DOHH2 (cell line): Measurements from ENCODE around the gene CCNH.
A peak's percentile ranks its signal among the peaks of the same experiment; 100 is the strongest.

Source experiments
- H3F3A ChIP-seq: fragments of 200-600 bp; sonication (generic), shearing (Covaris generic); 2 replicates; pipeline ENCODE4 v1.6.0; 2016; ENCODE audit warnings: antibody characterized with exemption, mild to moderate bottlenecking; ENCODE audit not compliant: control insufficient read depth, insufficient read depth
- H3K27ac ChIP-seq: fragments of 200-600 bp; sonication (generic); 2 replicates; pipeline ENCODE4 v1.5.1; 2014; ENCODE audit warnings: low read depth, mild to moderate bottlenecking, low read length, moderate library complexity
- H3K27me3 ChIP-seq: fragments of 200-600 bp; sonication (generic); 2 replicates; pipeline ENCODE4 v1.6.1; 2014; ENCODE audit warnings: mild to moderate bottlenecking, low read length, mixed read lengths; ENCODE audit not compliant: control insufficient read depth
- H3K36me3 ChIP-seq: fragments of 200-600 bp; sonication (generic); 2 replicates; pipeline ENCODE4 v1.6.1; 2014; ENCODE audit warnings: mild to moderate bottlenecking, low read length, moderate library complexity, mixed read lengths; ENCODE audit not compliant: control insufficient read depth
- H3K4me1 ChIP-seq: fragments of 200-600 bp; sonication (generic); 2 replicates; pipeline ENCODE4 v1.6.1; 2014; ENCODE audit warnings: mild to moderate bottlenecking, low read length, mixed read lengths; ENCODE audit not compliant: control insufficient read depth
- H3K4me2 ChIP-seq: fragments of 200-600 bp; sonication (generic); 2 replicates; pipeline ENCODE4 v1.6.0; 2014; ENCODE audit warnings: mild to moderate bottlenecking, low read length, moderate library complexity
- H3K4me3 ChIP-seq: fragments of 200-600 bp; sonication (generic); 2 replicates; pipeline ENCODE4 v1.5.1; 2014; ENCODE audit warnings: mild to moderate bottlenecking, low read length, mixed read lengths
- H3K79me2 ChIP-seq: fragments of 200-600 bp; sonication (generic); 2 replicates; pipeline ENCODE4 v1.6.1; 2014; ENCODE audit warnings: mild to moderate bottlenecking, low read length, mixed read lengths; ENCODE audit not compliant: control insufficient read depth
- H3K9me2 ChIP-seq: fragments of 200-600 bp; sonication (generic); replicated peaks from 2 replicates; pipeline ENCODE4 v1.6.1; 2014; ENCODE audit warnings: mild to moderate bottlenecking, low read length, mixed read lengths; ENCODE audit not compliant: control insufficient read depth
- H3K9me3 ChIP-seq: fragments of 200-600 bp; sonication (generic); 2 replicates; pipeline ENCODE4 v1.6.1; 2014; ENCODE audit warnings: antibody characterized with exemption, low read length, mixed read lengths; ENCODE audit not compliant: control insufficient read depth, insufficient read depth
- H4K20me1 ChIP-seq: fragments of 200-600 bp; sonication (generic); 2 replicates; pipeline ENCODE4 v1.6.0; 2014; ENCODE audit warnings: low read depth, mild to moderate bottlenecking, antibody characterized with exemption, low read length, moderate library complexity; ENCODE audit not compliant: control insufficient read depth, insufficient read depth
- EZH2phosphoT487 ChIP-seq: fragments of 200-600 bp; sonication (generic); IDR thresholded peaks from 2 replicates; pipeline ENCODE4 v1.6.1; 2017; ENCODE audit warnings: borderline replicate concordance, mild to moderate bottlenecking, antibody characterized with exemption, low read length, moderate library complexity, mixed read lengths
- TF ChIP-seq, protein P1 (sequence below): fragments of 200-600 bp; sonication (generic); IDR thresholded peaks from one replicate; pipeline ENCODE4 v1.5.1; 2014; ENCODE audit warnings: antibody characterized with exemption, mild to moderate bottlenecking, low read depth, low read length; ENCODE audit not compliant: poor library complexity, severe bottlenecking

The CCNH gene

DNA sequence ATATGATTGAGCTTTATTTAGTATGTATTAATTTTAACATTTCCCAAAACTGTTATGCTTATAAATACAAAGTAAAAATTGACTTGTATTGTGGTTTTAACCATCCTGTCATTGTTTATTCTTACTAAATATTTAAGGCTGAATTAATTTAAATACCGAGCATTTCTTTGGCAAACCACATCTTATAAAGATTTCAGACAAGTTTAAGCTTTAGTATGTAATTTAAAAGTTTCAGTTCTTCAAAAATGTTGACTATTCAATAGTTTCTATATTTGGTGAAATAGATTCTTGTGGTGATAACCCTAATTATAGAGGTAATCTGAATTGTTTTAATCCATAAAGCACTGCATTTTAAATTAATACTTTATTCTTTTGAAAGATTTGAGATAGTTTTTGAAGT, 65.5 kb downstream of the CCNH start:
- no peaks in the 10 kb centered on the region for H3K9me3 ChIP-seq
- H3K4me1 ChIP-seq: peaks cover 15% of the 10 kb centered on the region
- no peak overlapping the region for H3K4me3 ChIP-seq
- no peaks in the 10 kb centered on the region for H3K9me2 ChIP-seq
- peaks cover 20% of the 10 kb centered on the region for H3K36me3 ChIP-seq
- H3F3A ChIP-seq: 0 out of 2 replicates have a peak, but pooled peaks cover 3% of the 10 kb centered on the region
- H3K4me2 ChIP-seq: peak overlapping the region; percentile 18
- H3K27ac ChIP-seq: no peak overlapping the region
- H4K20me1 ChIP-seq: no peaks in the 10 kb centered on the region
- H3K27me3 ChIP-seq: no peaks in the 10 kb centered on the region
- TF ChIP-seq, protein P1, sequence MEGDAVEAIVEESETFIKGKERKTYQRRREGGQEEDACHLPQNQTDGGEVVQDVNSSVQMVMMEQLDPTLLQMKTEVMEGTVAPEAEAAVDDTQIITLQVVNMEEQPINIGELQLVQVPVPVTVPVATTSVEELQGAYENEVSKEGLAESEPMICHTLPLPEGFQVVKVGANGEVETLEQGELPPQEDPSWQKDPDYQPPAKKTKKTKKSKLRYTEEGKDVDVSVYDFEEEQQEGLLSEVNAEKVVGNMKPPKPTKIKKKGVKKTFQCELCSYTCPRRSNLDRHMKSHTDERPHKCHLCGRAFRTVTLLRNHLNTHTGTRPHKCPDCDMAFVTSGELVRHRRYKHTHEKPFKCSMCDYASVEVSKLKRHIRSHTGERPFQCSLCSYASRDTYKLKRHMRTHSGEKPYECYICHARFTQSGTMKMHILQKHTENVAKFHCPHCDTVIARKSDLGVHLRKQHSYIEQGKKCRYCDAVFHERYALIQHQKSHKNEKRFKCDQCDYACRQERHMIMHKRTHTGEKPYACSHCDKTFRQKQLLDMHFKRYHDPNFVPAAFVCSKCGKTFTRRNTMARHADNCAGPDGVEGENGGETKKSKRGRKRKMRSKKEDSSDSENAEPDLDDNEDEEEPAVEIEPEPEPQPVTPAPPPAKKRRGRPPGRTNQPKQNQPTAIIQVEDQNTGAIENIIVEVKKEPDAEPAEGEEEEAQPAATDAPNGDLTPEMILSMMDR: no peak
- no peak for TF ChIP-seq EZH2phosphoT487
- H3K79me2 ChIP-seq: no peaks in the 10 kb centered on the region
